HCT116 (cell line): ENCODE results near the gene EME1. TPM values are rescaled to one million over a fixed set of nuclear protein-coding genes. Genes with fewer than 3 reads are reported as not detected.

Experiments
- ATAC-seq: fragments of 200-7000 bp; cut with Tn5 transposase; 2 replicates; pipeline ENCODE4 v1.9.1; 2020; ENCODE audit warnings: mild to moderate bottlenecking, moderate library complexity
- BruUV-seq: library from RNA; stranded (reverse); fragments of 400-500 nt; replicated peaks from 2 replicates; lab custom pipeline; 2021; lab: Mats Ljungman, UMichigan
- CTCF ChIA-PET: fragments of 300-600 bp; sonication (Branson Sonifier 250); formaldehyde crosslinking; loops from one replicate; lab custom pipeline; 2021; ENCODE audit warnings: antibody characterized with exemption; lab: Charles Lee
- POLR2A ChIA-PET: fragments of 300-600, 350-600 bp; sonication (Branson Sonifier 250); formaldehyde crosslinking; loops from one replicate; lab custom pipeline; 2021; ENCODE audit warnings: antibody characterized with exemption; lab: Charles Lee
- RAD21 ChIA-PET, 2 experiments: fragments of 300-600 bp; sonication (Branson Sonifier 250); formaldehyde crosslinking; loops; one replicate each; lab custom pipeline; 2023; ENCODE audit warnings: low total read pairs in 2 of 2; ENCODE audit not compliant: uncharacterized antibody in 2 of 2, unreplicated experiment in 2 of 2, low non-redundant PET in 1 of 2; lab: Charles Lee
- DNase-seq: peaks from one replicate; pipeline ENCODE4 v3.0.0-alpha.2; 2010; ENCODE audit warnings: low read depth, low spot score
- H2AFZ ChIP-seq: fragments of 200-600 bp; shearing (Covaris generic), sonication (generic); 2 replicates; pipeline ENCODE4 v1.6.1; 2017; ENCODE audit warnings: low read depth, mixed run types, mixed read lengths, antibody characterized with exemption, low read length; ENCODE audit not compliant: poor library complexity, severe bottlenecking
- H3K27ac ChIP-seq: 2 replicates; pipeline ENCODE4 v1.5.1; 2012; ENCODE audit warnings: low read depth, low read length
- H3K27me3 ChIP-seq: fragments of 200-600 bp; sonication (generic); 2 replicates; pipeline ENCODE4 v1.6.1; 2016; ENCODE audit warnings: mixed run types, low read length, mixed read lengths; ENCODE audit not compliant: insufficient read depth
- H3K36me3 ChIP-seq, 2 experiments: fragments of 200-500 bp in 1 of 2; fragments of 200-600 bp in 1 of 2; sonication (Bioruptor generic) in 1 of 2; sonication (generic) in 1 of 2; 2 replicates each; pipeline versions ENCODE4 v1.5.1 to v1.6.1; 2014 to 2016; ENCODE audit warnings: low read length in 2 of 2, inconsistent platforms in 1 of 2, mixed read lengths in 1 of 2, mixed run types in 1 of 2; ENCODE audit not compliant: insufficient read depth in 2 of 2, control insufficient read depth in 1 of 2
- H3K4me1 ChIP-seq, 2 experiments: fragments of 200-600 bp in 1 of 2; sonication (generic) in 1 of 2; 2 replicates each; pipeline versions ENCODE4 v1.5.1 to v1.6.1; 2012 to 2017; ENCODE audit warnings: low read length in 2 of 2, inconsistent platforms in 1 of 2, mild to moderate bottlenecking in 1 of 2, mixed read lengths in 1 of 2, mixed run types in 1 of 2, moderate library complexity in 1 of 2; ENCODE audit not compliant: insufficient read depth in 2 of 2, control insufficient read depth in 1 of 2
- H3K4me2 ChIP-seq: fragments of 200-600 bp; sonication (generic); 2 replicates; pipeline ENCODE4 v1.6.1; 2017; ENCODE audit warnings: mixed run types, low read length, mixed read lengths
- H3K4me3 ChIP-seq, 2 experiments: fragments of 200-600 bp in 1 of 2; sonication (generic) in 1 of 2; replicated peaks in 1 of 2; 2 replicates each; pipeline ENCODE4 v1.5.1; 2011 to 2016; ENCODE audit warnings: low read length in 2 of 2, control low read depth in 1 of 2, low read depth in 1 of 2, mild to moderate bottlenecking in 1 of 2, mixed read lengths in 1 of 2, mixed run types in 1 of 2
- H3K79me2 ChIP-seq: fragments of 200-600 bp; sonication (generic); 2 replicates; pipeline ENCODE4 v1.6.1; 2017; ENCODE audit warnings: mild to moderate bottlenecking, mixed run types, low read length, moderate library complexity, mixed read lengths; ENCODE audit not compliant: insufficient read depth
- H3K9ac ChIP-seq: fragments of 200-600 bp; sonication (generic); 2 replicates; pipeline ENCODE4 v1.6.1; 2016; ENCODE audit warnings: low read length, mixed read lengths
- H3K9me2 ChIP-seq: fragments of 200-600 bp; sonication (generic), shearing (Covaris generic); 2 replicates; pipeline ENCODE4 v1.6.1; 2017; ENCODE audit warnings: mixed run types, mild to moderate bottlenecking, moderate library complexity; ENCODE audit not compliant: insufficient read depth
- H3K9me3 ChIP-seq, 2 experiments: fragments of 200-500 bp in 1 of 2; fragments of 200-600 bp in 1 of 2; sonication (Bioruptor generic) in 1 of 2; sonication (generic) in 1 of 2; 2 replicates each; pipeline ENCODE4 v1.6.1; 2014 to 2017; ENCODE audit warnings: low read length in 2 of 2, mixed read lengths in 2 of 2, inconsistent platforms in 1 of 2, low read depth in 1 of 2, mild to moderate bottlenecking in 1 of 2, mixed run types in 1 of 2, moderate library complexity in 1 of 2; ENCODE audit not compliant: control insufficient read depth in 1 of 2, insufficient read depth in 1 of 2
- H4K20me1 ChIP-seq: fragments of 200-600 bp; sonication (generic), shearing (Covaris generic); 2 replicates; pipeline ENCODE4 v1.6.1; 2017; ENCODE audit warnings: mixed run types, mild to moderate bottlenecking, moderate library complexity; ENCODE audit not compliant: insufficient read depth
- CBX3 ChIP-seq: IDR thresholded peaks from 2 replicates; pipeline ENCODE4 v1.6.1; 2012; ENCODE audit warnings: low read depth
- JUND ChIP-seq: IDR thresholded peaks from 2 replicates; pipeline ENCODE4 v1.6.1; 2012
- POLR2AphosphoS5 ChIP-seq: IDR thresholded peaks from 2 replicates; pipeline ENCODE4 v1.6.1; 2011; ENCODE audit warnings: mild to moderate bottlenecking, low read depth, low read length, moderate library complexity
- SIN3A ChIP-seq: IDR thresholded peaks from 2 replicates; pipeline ENCODE4 v1.6.1; 2012; ENCODE audit warnings: low read depth
- SP1 ChIP-seq: IDR thresholded peaks from 2 replicates; pipeline ENCODE4 v1.6.1; 2012; ENCODE audit warnings: low read depth
- intact Hi-C: fragments of 100-400 bp; cut with micrococcal nuclease; formaldehyde crosslinking; loops from 2 replicates; pipeline ENCODE4 v1.10.0; 2022
- total RNA-seq: library from RNA; stranded (reverse); gene quantifications from one replicate; pipeline ENCODE4 v1.2.1, GENCODE V29; 2021; ENCODE audit not compliant: unreplicated experiment
- TF ChIP-seq, protein P1 (sequence below): IDR thresholded peaks from 2 replicates; pipeline ENCODE4 v1.6.1; 2011; ENCODE audit warnings: mild to moderate bottlenecking, low read length, moderate library complexity; ENCODE audit not compliant: insufficient replicate concordance; ENCODE audit errors: extremely low read depth
- TF ChIP-seq, protein P2 (sequence below): IDR thresholded peaks from 2 replicates; pipeline ENCODE4 v1.6.1; 2012

Gene EME1
- total RNA-seq, 1 experiment from 2014 or later: 31.8 TPM

DNA sequence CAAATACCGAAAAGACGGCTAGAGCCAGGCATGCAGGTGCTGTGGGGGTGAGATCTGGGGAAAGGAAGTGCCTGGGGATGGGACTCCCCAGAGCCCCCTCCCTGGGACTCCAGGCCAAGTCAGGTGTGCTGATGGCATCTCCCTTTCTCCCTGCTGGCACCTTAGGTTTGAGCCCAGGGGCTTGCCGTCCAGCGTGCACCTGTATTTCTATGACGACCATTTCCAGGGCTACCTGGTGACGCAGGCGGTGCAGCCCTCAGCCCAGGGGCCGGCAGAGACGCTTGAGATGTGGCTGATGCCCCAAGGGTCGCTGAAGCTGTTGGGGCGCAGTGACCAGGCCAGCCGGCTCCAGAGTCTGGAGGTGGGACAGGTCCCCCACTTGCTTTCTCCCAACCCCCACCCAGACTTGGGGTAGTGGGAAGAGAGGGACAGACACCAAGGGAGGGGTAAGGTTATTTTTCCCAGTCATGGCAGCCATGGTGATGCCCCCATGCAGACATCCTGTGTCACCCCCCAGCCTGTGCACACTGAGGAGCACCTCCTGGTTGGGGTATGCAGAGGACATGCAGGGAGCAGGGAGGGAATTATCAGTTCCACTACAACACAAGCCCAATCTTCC lies 16.0 kb upstream of the EME1 start:
- BruUV-seq: no TSS peak
- H3K27me3 ChIP-seq: no peaks in the 10 kb centered on the region
- DNase-seq (no peak), ATAC-seq (no peak)
- no peak for TF ChIP-seq CBX3
- TF ChIP-seq JUND: no peak
- TF ChIP-seq SP1: no peak
- TF ChIP-seq, protein P1, sequence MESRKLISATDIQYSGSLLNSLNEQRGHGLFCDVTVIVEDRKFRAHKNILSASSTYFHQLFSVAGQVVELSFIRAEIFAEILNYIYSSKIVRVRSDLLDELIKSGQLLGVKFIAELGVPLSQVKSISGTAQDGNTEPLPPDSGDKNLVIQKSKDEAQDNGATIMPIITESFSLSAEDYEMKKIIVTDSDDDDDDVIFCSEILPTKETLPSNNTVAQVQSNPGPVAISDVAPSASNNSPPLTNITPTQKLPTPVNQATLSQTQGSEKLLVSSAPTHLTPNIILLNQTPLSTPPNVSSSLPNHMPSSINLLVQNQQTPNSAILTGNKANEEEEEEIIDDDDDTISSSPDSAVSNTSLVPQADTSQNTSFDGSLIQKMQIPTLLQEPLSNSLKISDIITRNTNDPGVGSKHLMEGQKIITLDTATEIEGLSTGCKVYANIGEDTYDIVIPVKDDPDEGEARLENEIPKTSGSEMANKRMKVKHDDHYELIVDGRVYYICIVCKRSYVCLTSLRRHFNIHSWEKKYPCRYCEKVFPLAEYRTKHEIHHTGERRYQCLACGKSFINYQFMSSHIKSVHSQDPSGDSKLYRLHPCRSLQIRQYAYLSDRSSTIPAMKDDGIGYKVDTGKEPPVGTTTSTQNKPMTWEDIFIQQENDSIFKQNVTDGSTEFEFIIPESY: no peak
- no peak for TF ChIP-seq SIN3A
- no peak for TF ChIP-seq POLR2AphosphoS5
- no peak overlapping the region for H2AFZ ChIP-seq
- H4K20me1 ChIP-seq: no peaks in the 10 kb centered on the region
- H3K4me1 ChIP-seq: no peaks in the 10 kb centered on the region; a peak in 1 of 4 replicates
- no peak overlapping the region for H3K27ac ChIP-seq
- no peaks in the 10 kb centered on the region for H3K9me2 ChIP-seq
- H3K79me2 ChIP-seq: peaks cover 5% of the 10 kb centered on the region; the same call in 1 of the 2 replicates
- intact Hi-C loops: no loop called here
- H3K9me3 ChIP-seq: no peaks in the 10 kb centered on the region
- H3K36me3 ChIP-seq: peaks cover 51 to 59% of the 10 kb centered on the region in 2 experiments; a peak in 3 of 4 replicates
- CTCF ChIA-PET: no interaction called here
- H3K4me3 ChIP-seq: no peak overlapping the region
- no peak overlapping the region for H3K9ac ChIP-seq
- H3K4me2 ChIP-seq: no peak overlapping the region
- RAD21 ChIA-PET: no interaction called here
- POLR2A ChIA-PET: no interaction called here

DNA sequence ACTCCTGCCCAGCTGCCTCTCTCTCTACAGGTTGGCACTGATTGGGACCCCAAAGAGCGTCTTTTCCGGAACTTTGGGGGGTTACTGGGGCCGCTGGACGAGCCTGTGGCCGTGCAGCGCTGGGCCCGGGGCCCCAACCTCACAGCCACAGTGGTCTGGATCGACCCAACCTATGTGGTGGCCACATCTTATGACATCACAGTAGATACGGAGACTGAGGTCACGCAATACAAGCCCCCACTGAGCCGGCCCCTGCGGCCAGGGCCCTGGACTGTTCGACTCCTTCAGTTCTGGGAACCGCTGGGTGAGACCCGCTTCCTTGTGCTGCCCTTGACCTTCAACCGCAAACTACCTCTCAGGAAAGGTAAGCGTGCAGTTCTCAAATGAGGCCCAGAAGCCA lies 14.9 kb upstream of the EME1 start:
- no peak overlapping the region for H3K27ac ChIP-seq
- BruUV-seq: no TSS peak
- H3K4me3 ChIP-seq: no peak overlapping the region
- no peaks in the 10 kb centered on the region for H3K27me3 ChIP-seq
- H3K9me2 ChIP-seq: no peaks in the 10 kb centered on the region
- H3K4me2 ChIP-seq: no peak overlapping the region
- no peaks in the 10 kb centered on the region for H3K9me3 ChIP-seq
- no peaks in the 10 kb centered on the region for H4K20me1 ChIP-seq
- ChIA-PET CTCF (no interaction called here), POLR2A (no interaction called here), RAD21 (no interaction called here)
- H3K79me2 ChIP-seq: no peaks in the 10 kb centered on the region
- no peak overlapping the region for H3K9ac ChIP-seq
- H3K36me3 ChIP-seq: peaks cover 51 to 59% of the 10 kb centered on the region in 2 experiments; a peak in 3 of 4 replicates
- ATAC-seq: no peak
- peaks cover 3 to 6% of the 10 kb centered on the region in 2 experiments; a peak in 2 of 4 replicates for H3K4me1 ChIP-seq
- intact Hi-C loops: no loop called here
- DNase-seq: no peak
- H2AFZ ChIP-seq: no peak overlapping the region
- TF ChIP-seq, protein P2, sequence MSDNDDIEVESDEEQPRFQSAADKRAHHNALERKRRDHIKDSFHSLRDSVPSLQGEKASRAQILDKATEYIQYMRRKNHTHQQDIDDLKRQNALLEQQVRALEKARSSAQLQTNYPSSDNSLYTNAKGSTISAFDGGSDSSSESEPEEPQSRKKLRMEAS: no peak
